Naive thymus-derived CD4-positive, alpha-beta T cell (primary cell): ENCODE results near the gene FBXO34. TPM values are rescaled to one million over a fixed set of nuclear protein-coding genes. Genes with fewer than 3 reads are reported as not detected.

Source experiments
- ATAC-seq: fragments of 150-1000 bp; cut with Tn5 transposase; 2 replicates; pipeline ENCODE4 v1.10.0; 2021; ENCODE audit warnings: mild to moderate bottlenecking, moderate library complexity
- CTCF ChIA-PET: fragments of 350-600 bp; sonication (Branson Sonifier 250); formaldehyde crosslinking; loops from one replicate; lab custom pipeline; 2021; ENCODE audit warnings: antibody characterized with exemption; lab: Charles Lee
- POLR2A ChIA-PET: fragments of 350-600 bp; sonication (Branson Sonifier 250); formaldehyde crosslinking; loops from one replicate; lab custom pipeline; 2021; ENCODE audit warnings: antibody characterized with exemption, inconsistent platforms; lab: Charles Lee
- DNase-seq, 9 donors: peaks; one replicate each; pipeline versions ENCODE4 v3.0.0 to v3.0.0-alpha.2; 2020 to 2022; ENCODE audit warnings: mixed read lengths in 1 of 9
- H3K27ac ChIP-seq: one replicate; pipeline ENCODE4 v1.7.0; 2013; ENCODE audit warnings: mild to moderate bottlenecking, low read depth, low read length, moderate library complexity
- H3K27me3 ChIP-seq, 2 donors: one replicate each; pipeline ENCODE4 v1.7.0; 2013; ENCODE audit warnings: low read length in 2 of 2, mild to moderate bottlenecking in 2 of 2, moderate library complexity in 2 of 2; ENCODE audit not compliant: control insufficient read depth in 2 of 2, insufficient read depth in 2 of 2
- H3K36me3 ChIP-seq, 3 experiments: 1 replicate in 2 of 3; 2 replicates in 1 of 3; pipeline ENCODE4 v1.7.0; 2013; ENCODE audit warnings: low read length in 3 of 3, mild to moderate bottlenecking in 3 of 3, moderate library complexity in 1 of 3; ENCODE audit not compliant: insufficient read depth in 3 of 3, control insufficient read depth in 2 of 3
- H3K4me1 ChIP-seq, 2 donors: one replicate each; pipeline ENCODE4 v1.7.0; 2013; ENCODE audit warnings: low read length in 2 of 2, mild to moderate bottlenecking in 2 of 2, moderate library complexity in 1 of 2; ENCODE audit not compliant: control insufficient read depth in 2 of 2, insufficient read depth in 2 of 2
- H3K4me3 ChIP-seq: 2 replicates; pipeline ENCODE4 v1.7.0; 2013; ENCODE audit warnings: mild to moderate bottlenecking, low read length
- H3K9me3 ChIP-seq, 3 experiments: 1 replicate in 2 of 3; 2 replicates in 1 of 3; pipeline ENCODE4 v1.7.0; 2013; ENCODE audit warnings: low read length in 3 of 3; ENCODE audit not compliant: control insufficient read depth in 2 of 3
- H3K27ac Mint-ChIP-seq, 9 donors: one replicate each; pipeline ENCODE4 v1.8.0; 2020 to 2022; ENCODE audit warnings: mixed read lengths in 9 of 9, mild to moderate bottlenecking in 8 of 9, moderate library complexity in 5 of 9, inconsistent platforms in 2 of 9
- H3K27me3 Mint-ChIP-seq, 5 donors: one replicate each; pipeline ENCODE4 v1.8.0; 2021 to 2022; ENCODE audit warnings: mixed read lengths in 5 of 5, mild to moderate bottlenecking in 1 of 5
- H3K36me3 Mint-ChIP-seq, 5 donors: one replicate each; pipeline ENCODE4 v1.8.0; 2020 to 2022; ENCODE audit warnings: mixed read lengths in 5 of 5, mild to moderate bottlenecking in 3 of 5, inconsistent platforms in 1 of 5
- H3K4me1 Mint-ChIP-seq, 7 donors: one replicate each; pipeline ENCODE4 v1.8.0; 2020 to 2022; ENCODE audit warnings: mixed read lengths in 7 of 7, mild to moderate bottlenecking in 3 of 7, inconsistent platforms in 1 of 7
- H3K4me3 Mint-ChIP-seq, 10 donors: one replicate each; pipeline ENCODE4 v1.8.0; 2020 to 2022; ENCODE audit warnings: mild to moderate bottlenecking in 10 of 10, mixed read lengths in 10 of 10, moderate library complexity in 6 of 10, inconsistent platforms in 2 of 10
- H3K9me3 Mint-ChIP-seq, 11 donors: one replicate each; pipeline ENCODE4 v1.8.0; 2020 to 2022; ENCODE audit warnings: mixed read lengths in 11 of 11, mild to moderate bottlenecking in 4 of 11, inconsistent platforms in 1 of 11, moderate library complexity in 1 of 11
- intact Hi-C, 2 donors: fragments of 100-400 bp; cut with micrococcal nuclease; formaldehyde crosslinking; loops; one replicate each; pipeline ENCODE4 v1.15.1; 2023
- polyA plus RNA-seq, 2 donors: library from polyadenylated mRNA; unstranded; fragments of 300-500 nt; fragmentation: Illumina TruSeq; gene quantifications; one replicate each; pipeline ENCODE4 v1.2.3, GENCODE V29; 2021
- total RNA-seq, 6 experiments: library from RNA in 5 of 6; stranded (reverse) in 5 of 6; gene quantifications; 1 replicate in 5 of 6; 2 replicates in 1 of 6; pipeline ENCODE4 v1.2.3 and lab custom pipeline; 2021 to 2026

Gene FBXO34
- total and polyA plus RNA-seq, 7 experiments from 2014 or later, result 22.0 to 42.1 (median 25.8) TPM

GRCh38 chr14:55285048-55285652, 13.9 kb downstream of the FBXO34 start:
- no peak overlapping the region for H3K4me3 ChIP-seq
- no peak overlapping the region for H3K27ac ChIP-seq
- no peaks in the 10 kb centered on the region for H3K27me3 ChIP-seq
- ATAC-seq (no peak), DNase-seq (no peak)
- intact Hi-C loops, result no loop called here
- Mint-ChIP-seq H3K36me3 (peaks cover 0 to 15% (median 5%) of the 10 kb centered on the region in 5 donors), H3K27me3 (no peaks in the 10 kb centered on the region), H3K9me3 (no peaks in the 10 kb centered on the region), H3K27ac (no peak overlapping the region), H3K4me3 (peak overlapping the region in 1 of 10 donors; percentile 16), H3K4me1 (peaks cover 20 to 64% (median 57%) of the 10 kb centered on the region in 7 donors)
- POLR2A ChIA-PET, result interaction anchor here (0.6 kb wide), 1 partner anchor 364 kb away, joined by 3 read pairs; no protein-coding TSS in a partner anchor
- H3K9me3 ChIP-seq, result no peaks in the 10 kb centered on the region
- no peaks in the 10 kb centered on the region for H3K36me3 ChIP-seq
- CTCF ChIA-PET, result no interaction called here
- no peaks in the 10 kb centered on the region for H3K4me1 ChIP-seq

DNA sequence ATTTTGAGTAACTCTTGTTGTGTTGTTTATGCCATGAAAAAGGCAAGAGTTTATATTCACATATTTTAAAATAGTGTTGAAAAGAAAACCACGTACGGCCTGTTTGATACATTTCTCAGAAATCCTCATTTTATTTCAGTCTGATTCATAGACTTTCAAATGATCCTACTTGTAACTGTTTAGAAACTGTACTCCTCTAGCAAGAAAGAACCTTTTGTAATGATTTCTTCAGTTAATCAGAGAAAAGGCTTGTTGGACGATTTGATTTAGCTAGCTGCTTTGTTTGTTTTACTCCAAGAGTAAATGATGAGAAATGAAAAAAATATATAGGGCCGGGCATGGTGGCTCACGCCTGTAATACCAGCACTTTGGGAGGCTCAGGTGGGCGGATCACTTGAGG, 17.2 kb downstream of the FBXO34 start:
- Histone ChIP-seq H3K27ac (no peak overlapping the region), H3K9me3 (no peaks in the 10 kb centered on the region), H3K36me3 (no peaks in the 10 kb centered on the region), H3K27me3 (no peaks in the 10 kb centered on the region), H3K4me1 (peaks cover 0 to 1% of the 10 kb centered on the region in 2 donors), H3K4me3 (no peak overlapping the region)
- H3K27ac Mint-ChIP-seq, result no peak overlapping the region
- ATAC-seq, result no peak
- peaks cover 0 to 15% (median 0%) of the 10 kb centered on the region in 5 donors for H3K36me3 Mint-ChIP-seq
- ChIA-PET POLR2A (no interaction called here), CTCF (interaction anchor here (0.6 kb wide), 1 partner anchor 103 kb away, joined by 7 read pairs; no protein-coding TSS in a partner anchor)
- DNase-seq, result no peak
- H3K4me3 Mint-ChIP-seq, result no peak overlapping the region
- no peaks in the 10 kb centered on the region for H3K9me3 Mint-ChIP-seq
- no peaks in the 10 kb centered on the region for H3K27me3 Mint-ChIP-seq
- intact Hi-C loops, result no loop called here
- H3K4me1 Mint-ChIP-seq, result peaks cover 18 to 60% (median 50%) of the 10 kb centered on the region in 7 donors

DNA sequence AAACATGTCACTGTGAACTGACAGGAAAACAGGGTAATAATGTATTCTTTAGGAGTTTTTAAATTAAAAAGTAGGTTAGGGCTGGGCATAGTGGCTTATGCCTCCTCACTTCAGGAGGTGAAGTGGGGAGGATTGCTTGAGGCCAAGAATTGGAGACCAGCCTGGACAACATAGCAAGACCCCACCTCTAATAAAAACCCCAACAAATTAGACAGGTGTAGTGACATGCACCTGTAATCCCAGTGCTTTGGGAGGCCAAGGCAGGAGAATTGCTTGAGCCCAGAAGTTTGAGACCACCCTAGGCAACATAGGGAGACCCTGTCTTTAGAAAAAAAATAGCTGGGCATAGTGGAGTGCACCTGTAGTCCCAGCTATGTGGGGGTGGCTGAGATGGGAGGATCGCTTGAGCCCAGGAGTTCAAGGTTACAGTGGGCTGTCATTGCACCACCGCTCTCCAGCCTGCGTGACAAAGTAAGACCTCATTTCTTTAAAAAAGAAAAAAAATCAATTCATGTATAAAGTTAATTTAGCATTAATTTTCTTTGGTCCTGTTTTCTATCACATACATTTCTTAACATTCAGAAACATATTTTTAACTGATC, 20.4 kb downstream of the FBXO34 start:
- Histone ChIP-seq H3K27me3 (no peaks in the 10 kb centered on the region), H3K4me1 (peaks cover 3 to 5% of the 10 kb centered on the region in 2 donors), H3K9me3 (no peaks in the 10 kb centered on the region), H3K36me3 (no peaks in the 10 kb centered on the region), H3K27ac (no peak overlapping the region), H3K4me3 (no peak overlapping the region)
- Mint-ChIP-seq H3K36me3 (peaks cover 0 to 8% (median 4%) of the 10 kb centered on the region in 5 donors), H3K4me3 (no peak overlapping the region), H3K27me3 (no peaks in the 10 kb centered on the region), H3K9me3 (no peaks in the 10 kb centered on the region), H3K27ac (peak overlapping the region in 1 of 9 donors; percentile 9), H3K4me1 (peaks cover 16 to 65% (median 53%) of the 10 kb centered on the region in 7 donors)
- intact Hi-C loops, result no loop called here
- DNase-seq (no peak), ATAC-seq (no peak)
- CTCF ChIA-PET, result interaction anchor here (0.6 kb wide), 1 partner anchor 112 kb away, joined by 3 read pairs; no protein-coding TSS in a partner anchor
- POLR2A ChIA-PET, result no interaction called here

DNA sequence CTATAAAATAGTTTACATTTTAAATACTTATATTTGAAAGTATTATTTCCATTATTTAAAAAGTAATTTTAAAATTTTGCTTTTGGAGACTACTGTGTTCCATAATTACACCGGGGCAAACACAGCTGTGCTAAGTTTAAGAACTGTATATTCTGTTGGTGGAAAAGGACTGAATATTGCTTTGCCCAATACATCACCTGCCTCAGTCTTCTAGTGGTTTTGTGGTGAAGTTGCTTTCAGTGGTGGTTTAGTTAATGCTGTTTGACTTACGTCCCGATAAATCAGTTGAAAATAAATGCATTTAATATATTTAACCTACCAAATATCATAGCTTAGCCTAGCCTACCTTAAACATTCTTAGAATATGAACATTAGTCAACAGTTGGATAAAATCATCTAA, 23.4 kb downstream of the FBXO34 start:
- POLR2A ChIA-PET, result interaction anchor here (0.6 kb wide), 1 partner anchor 44 kb away, joined by 3 read pairs; no protein-coding TSS in a partner anchor
- ATAC-seq, result peak; percentile 45
- Histone ChIP-seq H3K4me1 (peaks cover 5 to 10% of the 10 kb centered on the region in 2 donors), H3K27me3 (no peaks in the 10 kb centered on the region), H3K4me3 (no peak overlapping the region), H3K27ac (no peak overlapping the region), H3K36me3 (no peaks in the 10 kb centered on the region), H3K9me3 (no peaks in the 10 kb centered on the region)
- Mint-ChIP-seq H3K27me3 (no peaks in the 10 kb centered on the region), H3K9me3 (no peaks in the 10 kb centered on the region), H3K27ac (peak overlapping the region in 2 of 9 donors; percentile 24 to 38), H3K36me3 (peaks cover 0 to 20% (median 12%) of the 10 kb centered on the region in 5 donors), H3K4me3 (peak overlapping the region in 4 of 10 donors; percentile 3 to 32 (median 18)), H3K4me1 (peaks cover 21 to 65% (median 56%) of the 10 kb centered on the region in 7 donors)
- peak in 2 of 9 donors; percentile 12 to 19 for DNase-seq
- CTCF ChIA-PET, result interaction anchor here (0.7 to 1.3 kb wide), 2 partner anchors 9 to 60 kb away, joined by 3 to 4 read pairs; no protein-coding TSS in a partner anchor
- intact Hi-C loops, result no loop called here

GRCh38 chr14:55297611-55298499, 26.6 kb downstream of the FBXO34 start:
- peak overlapping the region in 5 of 10 donors; percentile 16 to 52 (median 35) for H3K4me3 Mint-ChIP-seq
- POLR2A ChIA-PET, result interaction anchor here (0.6 to 0.7 kb wide), 2 partner anchors 26 to 1987 kb away, joined by 4 to 7 read pairs; no protein-coding TSS in a partner anchor
- no peak overlapping the region for H3K27ac ChIP-seq
- H3K36me3 ChIP-seq, result no peaks in the 10 kb centered on the region
- H3K27me3 Mint-ChIP-seq, result no peaks in the 10 kb centered on the region
- no peaks in the 10 kb centered on the region for H3K27me3 ChIP-seq
- H3K9me3 ChIP-seq, result no peaks in the 10 kb centered on the region
- CTCF ChIA-PET, result interaction anchor here (1.1 kb wide), 1 partner anchor 57 kb away, joined by 13 read pairs; no protein-coding TSS in a partner anchor
- intact Hi-C loops, result loop anchor here (1.0 to 2.0 kb wide), 2 partner anchors 56 to 57 kb away; no protein-coding TSS in a partner anchor
- DNase-seq (peak in 3 of 9 donors; percentile 9 to 28 (median 18)), ATAC-seq (peak; percentile 43)
- peak overlapping the region in 2 of 9 donors; percentile 29 to 82 for H3K27ac Mint-ChIP-seq
- H3K4me3 ChIP-seq, result no peak overlapping the region
- H3K36me3 Mint-ChIP-seq, result peaks cover 0 to 27% (median 19%) of the 10 kb centered on the region in 5 donors
- H3K4me1 Mint-ChIP-seq, result peaks cover 29 to 80% (median 72%) of the 10 kb centered on the region in 7 donors
- no peaks in the 10 kb centered on the region for H3K9me3 Mint-ChIP-seq
- H3K4me1 ChIP-seq, result peaks cover 10% of the 10 kb centered on the region in 2 donors

- H3K27ac Mint-ChIP-seq, result peak overlapping the region in 1 of 9 donors; percentile 29
- no peaks in the 10 kb centered on the region for H3K9me3 Mint-ChIP-seq
- ChIA-PET CTCF (no interaction called here), POLR2A (interaction anchor here (0.7 kb wide), 1 partner anchor 26 kb away, joined by 4 read pairs; no protein-coding TSS in a partner anchor)
- H3K27ac ChIP-seq, result no peak overlapping the region
- peaks cover 8 to 10% of the 10 kb centered on the region in 2 donors for H3K4me1 ChIP-seq
- no peak for ATAC-seq
- H3K27me3 ChIP-seq, result no peaks in the 10 kb centered on the region
- H3K4me3 Mint-ChIP-seq, result no peak overlapping the region
- no peaks in the 10 kb centered on the region for H3K9me3 ChIP-seq
- H3K4me3 ChIP-seq, result no peak overlapping the region
- peaks cover 29 to 80% (median 72%) of the 10 kb centered on the region in 7 donors for H3K4me1 Mint-ChIP-seq
- H3K36me3 ChIP-seq, result no peaks in the 10 kb centered on the region
- no peak for DNase-seq
- H3K27me3 Mint-ChIP-seq, result no peaks in the 10 kb centered on the region
- intact Hi-C loops, result loop anchor here (1.0 to 2.0 kb wide), 2 partner anchors 56 kb away; no protein-coding TSS in a partner anchor
- H3K36me3 Mint-ChIP-seq, result peaks cover 0 to 26% (median 19%) of the 10 kb centered on the region in 5 donors
Measured at GRCh38 chr14:55298500-55298822, 27.2 kb downstream of the FBXO34 start.
